IMR-90 (cell line): ENCODE results near the gene BCL7A. TPM values are rescaled to one million over a fixed set of nuclear protein-coding genes. Genes with fewer than 3 reads are reported as not detected.
A peak's percentile ranks its signal among the peaks of the same experiment; 100 is the strongest.

Experiments used
- ATAC-seq: fragments of 200-7000 bp; cut with Tn5 transposase; 2 replicates; pipeline ENCODE4 v1.9.1; 2020; ENCODE audit warnings: low read depth, mild to moderate bottlenecking, moderate library complexity
- BruUV-seq: library from RNA; stranded (reverse); fragments of 400-500 nt; replicated peaks from 2 replicates; lab custom pipeline; 2021; lab: Mats Ljungman, UMichigan
- CTCF ChIA-PET: fragments of 300-600 bp; formaldehyde crosslinking; extraction: SDS; loops from one replicate; lab custom pipeline; 2021; ENCODE audit warnings: antibody characterized with exemption; lab: Yijun Ruan, JAX
- POLR2A ChIA-PET: fragments of 300-600 bp; sonication (Branson Sonifier 250); formaldehyde crosslinking; loops from one replicate; lab custom pipeline; 2022; ENCODE audit warnings: antibody characterized with exemption; ENCODE audit not compliant: unreplicated experiment; lab: Charles Lee
- DNase-seq: peaks from one replicate; pipeline ENCODE4 v3.0.0; 2013
- H2AFZ ChIP-seq: replicated peaks from 2 replicates; pipeline ENCODE3; 2013; ENCODE audit warnings: low read length, mild to moderate bottlenecking; ENCODE audit not compliant: poor library complexity
- H2AK5ac ChIP-seq: 2 replicates; pipeline ENCODE4 v1.6.1; 2013; ENCODE audit warnings: low read depth, low read length, inconsistent platforms
- H2AK9ac ChIP-seq: replicated peaks from 2 replicates; pipeline ENCODE3; 2013; ENCODE audit warnings: mild to moderate bottlenecking, low read depth, low read length, moderate library complexity; ENCODE audit not compliant: poor library complexity
- H2BK120ac ChIP-seq: 2 replicates; pipeline ENCODE4 v1.6.1; 2013; ENCODE audit warnings: low read depth, low read length, inconsistent platforms
- H2BK15ac ChIP-seq: 3 replicates; pipeline ENCODE4 v1.6.1; 2013; ENCODE audit warnings: low read depth, low read length, inconsistent platforms
- H2BK20ac ChIP-seq: 2 replicates; pipeline ENCODE4 v1.6.1; 2013; ENCODE audit warnings: low read depth, mild to moderate bottlenecking, inconsistent platforms, low read length, moderate library complexity
- H2BK5ac ChIP-seq: 2 replicates; pipeline ENCODE4 v1.6.1; 2013; ENCODE audit warnings: mild to moderate bottlenecking, low read depth, low read length, inconsistent platforms; ENCODE audit not compliant: poor library complexity, severe bottlenecking
- H3K14ac ChIP-seq: replicated peaks from 2 replicates; pipeline ENCODE4 v1.6.1; 2013; ENCODE audit warnings: low read depth, low read length, inconsistent platforms
- H3K18ac ChIP-seq: 2 replicates; pipeline ENCODE4 v1.6.1; 2013; ENCODE audit warnings: low read depth, low read length, control low read depth
- H3K23ac ChIP-seq: 2 replicates; pipeline ENCODE4 v1.6.1; 2013; ENCODE audit warnings: low read depth, low read length, inconsistent platforms
- H3K27ac ChIP-seq: 2 replicates; pipeline ENCODE4 v1.5.1; 2013; ENCODE audit warnings: mild to moderate bottlenecking, control low read depth, low read length; ENCODE audit not compliant: insufficient read depth
- H3K27me3 ChIP-seq: 2 replicates; pipeline ENCODE4 v1.6.1; 2013; ENCODE audit warnings: low read length; ENCODE audit not compliant: control insufficient read depth, insufficient read depth
- H3K36me3 ChIP-seq: 2 replicates; pipeline ENCODE4 v1.6.1; 2013; ENCODE audit warnings: low read length, mixed read lengths; ENCODE audit not compliant: control insufficient read depth, insufficient read depth
- H3K4ac ChIP-seq: 2 replicates; pipeline ENCODE4 v1.6.1; 2013; ENCODE audit warnings: low read depth, low read length, inconsistent platforms
- H3K4me1 ChIP-seq: 2 replicates; pipeline ENCODE4 v1.6.1; 2013; ENCODE audit warnings: low read length, mixed read lengths; ENCODE audit not compliant: control insufficient read depth, insufficient read depth
- H3K4me2 ChIP-seq: 2 replicates; pipeline ENCODE4 v1.6.1; 2013; ENCODE audit warnings: low read depth, mild to moderate bottlenecking, control low read depth, low read length, moderate library complexity
- H3K4me3 ChIP-seq: 2 replicates; pipeline ENCODE4 v1.5.1; 2013; ENCODE audit warnings: low read depth, mild to moderate bottlenecking, control low read depth, low read length, moderate library complexity; ENCODE audit not compliant: insufficient read depth
- H3K56ac ChIP-seq: 2 replicates; pipeline ENCODE4 v1.6.1; 2013; ENCODE audit warnings: low read length, inconsistent platforms; ENCODE audit not compliant: insufficient read depth; ENCODE audit errors: extremely low read depth
- H3K79me1 ChIP-seq, 2 experiments: 2 replicates each; pipeline ENCODE4 v1.6.1; 2013; ENCODE audit warnings: low read length in 2 of 2, inconsistent platforms in 1 of 2, low read depth in 1 of 2
- H3K9ac ChIP-seq: 2 replicates; pipeline ENCODE4 v1.6.1; 2013; ENCODE audit warnings: low read depth, low read length, control low read depth
- H3K9me1 ChIP-seq: 2 replicates; pipeline ENCODE4 v1.6.1; 2013; ENCODE audit warnings: low read length, inconsistent platforms; ENCODE audit not compliant: insufficient read depth
- H3K9me3 ChIP-seq: 2 replicates; pipeline ENCODE4 v1.6.1; 2013; ENCODE audit warnings: low read length; ENCODE audit not compliant: control insufficient read depth, insufficient read depth
- H4K20me1 ChIP-seq: 2 replicates; pipeline ENCODE4 v1.6.1; 2013; ENCODE audit warnings: low read length, inconsistent platforms; ENCODE audit not compliant: insufficient read depth
- H4K5ac ChIP-seq: 2 replicates; pipeline ENCODE4 v1.6.1; 2013; ENCODE audit warnings: mild to moderate bottlenecking, low read depth, low read length, control low read depth
- H4K8ac ChIP-seq, 2 experiments: 2 replicates each; pipeline ENCODE4 v1.6.1; 2013; ENCODE audit warnings: low read depth in 2 of 2, low read length in 2 of 2, control low read depth in 1 of 2, inconsistent platforms in 1 of 2
- H4K91ac ChIP-seq: 2 replicates; pipeline ENCODE4 v1.6.1; 2013; ENCODE audit warnings: low read depth, low read length, inconsistent platforms; ENCODE audit not compliant: insufficient read depth
- FOS ChIP-seq: fragments of 150-350 bp; IDR thresholded peaks from 2 replicates; pipeline ENCODE4 v1.6.1; 2016; ENCODE audit warnings: low read depth, low read length
- MAFK ChIP-seq: IDR thresholded peaks from 2 replicates; pipeline ENCODE4 v1.6.1; 2012; ENCODE audit warnings: low read depth, low read length, improper control_type of control experiment
- RAD21 ChIP-seq: IDR thresholded peaks from 2 replicates; pipeline ENCODE4 v1.6.1; 2012; ENCODE audit warnings: low read length, improper control_type of control experiment
- WGBS, 2 experiments: methylation state at CpG; one replicate each; pipeline versions ENCODE4 v1.1.5 to v1.1.7; 2013; ENCODE audit warnings: missing lambda C conversion rate in 2 of 2; ENCODE audit not compliant: insufficient read length in 1 of 2; ENCODE audit errors: extremely low coverage in 2 of 2; 5-methylcytosine and 5-hydroxymethylcytosine counted together
- dilution Hi-C: fragments of 300-500 bp; cut with HindIII; formaldehyde crosslinking; loops from one replicate; pipeline ENCODE4 v1.14.3; 2018; ENCODE audit warnings: low sequenced_read_pairs; ENCODE audit not compliant: unreplicated experiment
- in situ Hi-C: fragments of 300-500 bp; cut with MboI; formaldehyde crosslinking; loops from 3 replicates; pipeline ENCODE4 v1.14.3; 2019; ENCODE audit warnings: low sequenced_read_pairs, inconsistent platforms, mixed read lengths
- intact Hi-C: fragments of 100-400 bp; cut with micrococcal nuclease; formaldehyde crosslinking; loops from 2 replicates; pipeline ENCODE4 v1.10.0; 2022
- polyA plus RNA-seq, 3 experiments: library from polyadenylated mRNA; depleted of rRNA; stranded (reverse); fragments of >200 nt; gene quantifications; 2 replicates each; pipeline ENCODE4 v1.2.3, GENCODE V29; 2012; ENCODE audit warnings: low replicate concordance in 1 of 3
- total RNA-seq: library from RNA; depleted of rRNA; stranded (reverse); fragments of >200 nt; gene quantifications from 2 replicates; pipeline ENCODE4 v1.2.3, GENCODE V29; 2012

The BCL7A gene
- total and polyA plus RNA-seq, 2 of the 4 experiments (the other 2 are of a cell fraction), result 5.6 to 7.9 TPM

GRCh38 chr12:121996945-121997612, 24.6 kb upstream of the BCL7A start:
- Histone ChIP-seq H2BK120ac (peak overlapping the region; percentile 56), H4K5ac (peak overlapping the region; percentile 8; the same call in 1 of the 2 replicates), H3K4me2 (no peak overlapping the region), H2BK15ac (peak overlapping the region; percentile 92; the same call in 2 of the 3 replicates), H3K4me3 (no peak overlapping the region), H3K18ac (peak overlapping the region; percentile 27; the same call in 1 of the 2 replicates), H2AFZ (peak overlapping the region; percentile 69), H3K9me3 (no peaks in the 10 kb centered on the region), H2BK5ac (peak overlapping the region; percentile 22), H3K4me1 (peaks cover 7% of the 10 kb centered on the region), H3K4ac (peak overlapping the region; percentile 59), H4K8ac (peak overlapping the region in 1 of 2 experiments; percentile 48; a peak in 1 of 4 replicates), H2AK5ac (peak overlapping the region; percentile 79), H3K27ac (no peak overlapping the region), H3K79me1 (no peaks in the 10 kb centered on the region), H3K27me3 (no peaks in the 10 kb centered on the region), H3K56ac (no peak overlapping the region), H4K20me1 (no peaks in the 10 kb centered on the region), H3K23ac (peak overlapping the region; percentile 49), H2BK20ac (peak overlapping the region; percentile 73), H3K9ac (no peak overlapping the region), H3K14ac (peak overlapping the region; percentile 57), H2AK9ac (no peak overlapping the region), H4K91ac (peak overlapping the region; percentile 36; the same call in 1 of the 2 replicates), H3K9me1 (peaks cover 4% of the 10 kb centered on the region; the same call in 1 of the 2 replicates), H3K36me3 (no peaks in the 10 kb centered on the region)
- WGBS, 2 experiments, result 85% methylated on average over 10 of the region's 13 CpGs; no CpG with 5 or more reads in 1 of the 2 experiments
- in situ Hi-C loops, result no loop called here
- ChIA-PET CTCF (interaction anchor here (0.6 to 0.7 kb wide), 2 partner anchors 22 to 30 kb away, joined by 3 to 7 read pairs; no protein-coding TSS in a partner anchor), POLR2A (interaction anchor here (0.5 kb wide), 1 partner anchor 194 kb away, joined by 3 read pairs; no protein-coding TSS in a partner anchor)
- BruUV-seq, result no TSS peak
- dilution Hi-C loops, result no loop called here
- peak; percentile 47 for DNase-seq
- TF ChIP-seq RAD21, result no peak
- 0 out of 2 replicates have a peak, but pooled peaks have one; percentile 17 for TF ChIP-seq FOS
- peak; percentile 39 for TF ChIP-seq MAFK
- no peak for ATAC-seq
- intact Hi-C loops, result no loop called here
